Glutamatergic neuron (in vitro differentiated cells): Measurements from ENCODE around the gene LRRFIP1. TPM values are rescaled to one million over a fixed set of nuclear protein-coding genes. Genes with fewer than 3 reads are reported as not detected.

Source experiments
- DNase-seq: peaks from one replicate; pipeline ENCODE4 v3.0.0; 2022
- H3K27ac Mint-ChIP-seq: one replicate; pipeline ENCODE4 v1.8.0; 2020; ENCODE audit warnings: mild to moderate bottlenecking, mixed read lengths, inconsistent platforms; ENCODE audit not compliant: unreplicated experiment
- H3K27me3 Mint-ChIP-seq: one replicate; pipeline ENCODE4 v1.8.0; 2020; ENCODE audit warnings: mild to moderate bottlenecking, moderate library complexity, mixed read lengths, inconsistent platforms; ENCODE audit not compliant: unreplicated experiment
- H3K36me3 Mint-ChIP-seq: one replicate; pipeline ENCODE4 v1.8.0; 2020; ENCODE audit warnings: mild to moderate bottlenecking, mixed read lengths, inconsistent platforms; ENCODE audit not compliant: unreplicated experiment
- H3K4me1 Mint-ChIP-seq: one replicate; pipeline ENCODE4 v1.8.0; 2020; ENCODE audit warnings: mild to moderate bottlenecking, low read depth, mixed read lengths, inconsistent platforms; ENCODE audit not compliant: unreplicated experiment
- H3K4me3 Mint-ChIP-seq: one replicate; pipeline ENCODE4 v1.8.0; 2020; ENCODE audit warnings: mild to moderate bottlenecking, mixed read lengths, inconsistent platforms; ENCODE audit not compliant: unreplicated experiment
- H3K9me3 Mint-ChIP-seq: one replicate; pipeline ENCODE4 v1.8.0; 2020; ENCODE audit warnings: mild to moderate bottlenecking, moderate library complexity, mixed read lengths, inconsistent platforms; ENCODE audit not compliant: unreplicated experiment
- total RNA-seq: library from RNA; stranded (reverse); fragmentation: NEBNext Ultra II Directional; extraction: Animal tissue kit (Norgen Biotek cat#: 25700); gene quantifications from one replicate; pipeline ENCODE4 v1.2.1, GENCODE V29; 2021; ENCODE audit not compliant: unreplicated experiment
- TF ChIP-seq, protein P1 (sequence below): fragments of 200-600 bp; sonication (generic); IDR thresholded peaks from one replicate; pipeline ENCODE4 v1.5.0; 2021; ENCODE audit not compliant: partially characterized antibody, unreplicated experiment

The LRRFIP1 gene
- total RNA-seq, 1 donor from 2014 or later = 112 TPM

- Mint-ChIP-seq H3K27me3 (peaks cover 4% of the 10 kb centered on the region), H3K27ac (no peak overlapping the region), H3K9me3 (no peaks in the 10 kb centered on the region), H3K36me3 (no peaks in the 10 kb centered on the region), H3K4me1 (peaks cover 66% of the 10 kb centered on the region), H3K4me3 (no peak overlapping the region)
- DNase-seq = no peak
- TF ChIP-seq, protein P1, sequence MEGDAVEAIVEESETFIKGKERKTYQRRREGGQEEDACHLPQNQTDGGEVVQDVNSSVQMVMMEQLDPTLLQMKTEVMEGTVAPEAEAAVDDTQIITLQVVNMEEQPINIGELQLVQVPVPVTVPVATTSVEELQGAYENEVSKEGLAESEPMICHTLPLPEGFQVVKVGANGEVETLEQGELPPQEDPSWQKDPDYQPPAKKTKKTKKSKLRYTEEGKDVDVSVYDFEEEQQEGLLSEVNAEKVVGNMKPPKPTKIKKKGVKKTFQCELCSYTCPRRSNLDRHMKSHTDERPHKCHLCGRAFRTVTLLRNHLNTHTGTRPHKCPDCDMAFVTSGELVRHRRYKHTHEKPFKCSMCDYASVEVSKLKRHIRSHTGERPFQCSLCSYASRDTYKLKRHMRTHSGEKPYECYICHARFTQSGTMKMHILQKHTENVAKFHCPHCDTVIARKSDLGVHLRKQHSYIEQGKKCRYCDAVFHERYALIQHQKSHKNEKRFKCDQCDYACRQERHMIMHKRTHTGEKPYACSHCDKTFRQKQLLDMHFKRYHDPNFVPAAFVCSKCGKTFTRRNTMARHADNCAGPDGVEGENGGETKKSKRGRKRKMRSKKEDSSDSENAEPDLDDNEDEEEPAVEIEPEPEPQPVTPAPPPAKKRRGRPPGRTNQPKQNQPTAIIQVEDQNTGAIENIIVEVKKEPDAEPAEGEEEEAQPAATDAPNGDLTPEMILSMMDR = no peak
Observed at GRCh38 chr2:237672731-237673129, 45.3 kb downstream of the LRRFIP1 start.

DNA sequence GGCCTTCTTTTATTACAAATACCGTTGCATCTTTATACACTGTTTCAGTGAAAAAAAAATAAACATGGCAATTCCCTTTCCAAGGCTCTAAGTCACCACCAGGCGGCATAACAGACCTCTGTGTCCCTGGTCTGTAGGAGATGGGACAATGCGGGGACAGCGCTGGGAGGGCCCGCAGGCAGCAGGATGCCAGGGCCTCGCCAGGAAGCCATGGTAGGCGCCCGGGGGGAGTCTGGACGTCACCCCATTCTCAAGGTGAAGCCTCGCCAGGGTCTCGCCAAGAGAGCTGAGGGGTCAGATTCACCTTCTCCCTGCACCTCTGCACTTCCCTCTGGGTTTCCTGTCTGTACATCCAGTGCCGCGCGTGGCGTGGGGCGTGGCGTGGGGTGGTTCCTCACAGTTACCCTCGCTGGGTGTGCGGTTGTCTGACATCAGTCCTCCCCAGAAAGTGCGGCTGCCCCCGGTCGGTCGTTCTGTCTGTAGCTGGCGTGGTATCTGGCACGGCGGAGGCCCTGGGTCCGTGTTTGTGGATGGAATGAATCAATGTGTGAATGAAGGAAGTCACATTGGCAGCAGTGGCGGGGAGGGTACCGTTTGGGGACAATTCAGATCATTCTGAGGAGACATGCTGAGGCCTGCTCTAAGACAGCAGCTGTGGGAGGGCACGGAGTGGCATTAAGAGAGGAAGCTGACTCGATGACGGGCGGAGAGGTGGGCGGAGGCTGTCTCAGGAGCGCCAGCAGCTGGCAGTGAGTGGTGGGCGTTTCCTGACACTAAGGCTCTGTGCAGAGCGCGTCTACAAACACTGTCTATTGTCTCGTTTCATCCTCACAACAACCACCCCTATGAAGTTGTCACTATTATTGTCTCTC is 46.0 kb downstream of the LRRFIP1 start:
- H3K4me3 Mint-ChIP-seq = peak overlapping the region; percentile 23
- H3K27ac Mint-ChIP-seq = no peak overlapping the region
- H3K9me3 Mint-ChIP-seq = no peaks in the 10 kb centered on the region
- H3K36me3 Mint-ChIP-seq = no peaks in the 10 kb centered on the region
- TF ChIP-seq, protein P1 = peak; percentile 75
- DNase-seq = peak; percentile 65
- H3K27me3 Mint-ChIP-seq = peaks cover 4% of the 10 kb centered on the region
- peaks cover 60% of the 10 kb centered on the region for H3K4me1 Mint-ChIP-seq

DNA sequence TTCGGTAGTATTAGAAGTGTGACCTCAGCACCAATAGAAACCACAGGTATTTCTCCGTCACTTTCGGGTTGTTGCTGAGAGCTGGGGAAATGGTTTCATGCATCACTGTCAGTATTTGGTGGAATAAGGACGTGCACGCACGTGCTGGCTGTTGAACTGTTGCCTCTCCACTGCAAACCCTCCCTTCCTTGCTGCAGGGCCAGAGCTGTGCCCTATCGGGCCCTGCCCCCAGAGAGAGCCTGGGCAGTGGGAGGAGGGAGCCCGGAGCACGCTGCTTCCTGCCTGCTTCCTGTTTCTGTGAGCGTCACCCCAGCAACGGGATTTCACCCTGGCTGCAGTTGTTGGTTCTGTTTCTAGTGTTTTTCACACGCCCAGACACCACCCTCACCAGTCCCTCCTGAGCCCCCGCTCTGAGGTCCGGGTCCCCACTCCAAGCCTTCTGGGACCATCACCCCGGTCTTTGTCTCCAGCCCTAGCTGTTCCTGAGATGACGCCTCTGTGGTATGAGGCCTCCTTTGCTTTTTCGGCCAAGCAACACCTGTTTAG is 47.4 kb downstream of the LRRFIP1 start:
- no peak overlapping the region for H3K4me3 Mint-ChIP-seq
- H3K27ac Mint-ChIP-seq = peak overlapping the region; percentile 76
- no peaks in the 10 kb centered on the region for H3K9me3 Mint-ChIP-seq
- peaks cover 2% of the 10 kb centered on the region for H3K27me3 Mint-ChIP-seq
- H3K36me3 Mint-ChIP-seq = no peaks in the 10 kb centered on the region
- peak; percentile 60 for DNase-seq
- peaks cover 51% of the 10 kb centered on the region for H3K4me1 Mint-ChIP-seq
- TF ChIP-seq, protein P1 = no peak

DNA sequence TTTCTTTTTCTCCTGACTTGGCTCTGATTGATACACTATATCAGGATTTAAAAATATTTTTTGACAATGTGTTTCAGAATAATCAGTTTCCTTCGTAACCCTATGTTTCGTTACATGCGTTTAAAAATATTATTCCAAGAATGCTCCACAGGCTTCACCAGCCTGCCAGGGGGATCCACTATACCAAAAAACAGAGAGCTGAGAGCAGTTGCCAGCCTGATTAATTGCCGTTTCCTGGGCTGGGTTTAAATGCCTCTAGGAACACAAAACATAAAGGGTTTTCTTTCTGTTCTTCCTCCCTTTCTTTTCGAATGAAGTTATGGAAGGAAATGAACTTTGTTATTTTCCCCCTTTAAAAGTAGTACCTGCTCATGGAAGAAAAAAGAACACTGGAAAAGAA is 47.9 kb downstream of the LRRFIP1 start:
- Mint-ChIP-seq H3K4me1 (peaks cover 47% of the 10 kb centered on the region), H3K27ac (peak overlapping the region; percentile 76), H3K36me3 (no peaks in the 10 kb centered on the region), H3K27me3 (peaks cover 2% of the 10 kb centered on the region), H3K9me3 (no peaks in the 10 kb centered on the region), H3K4me3 (no peak overlapping the region)
- DNase-seq = no peak
- TF ChIP-seq, protein P1 = no peak
